HepG2 (cell line): Measurements from ENCODE around the gene POFUT2. TPM values are rescaled to one million over a fixed set of nuclear protein-coding genes. Genes with fewer than 3 reads are reported as not detected.

Experiments
- ELF4 ChIP-seq: sonication (generic); formaldehyde crosslinking; IDR thresholded peaks from 2 replicates; pipeline ENCODE4 v1.5.0; 2020; ENCODE audit warnings: missing genetic modification reagents, mild to moderate bottlenecking, moderate library complexity, borderline replicate concordance
- FOXC1 ChIP-seq: sonication (generic); formaldehyde crosslinking; IDR thresholded peaks from 2 replicates; pipeline ENCODE4 v1.8.0; 2022; ENCODE audit warnings: mild to moderate bottlenecking, missing genetic modification reagents, borderline replicate concordance
- HMG20A ChIP-seq: IDR thresholded peaks from 2 replicates; pipeline ENCODE4 v1.6.1; 2016; ENCODE audit warnings: borderline replicate concordance
- JUND ChIP-seq: sonication (generic); formaldehyde crosslinking; IDR thresholded peaks from 2 replicates; pipeline ENCODE4 v1.8.0; 2022; ENCODE audit warnings: mild to moderate bottlenecking, missing genetic modification reagents
- KDM5A ChIP-seq: fragments of 200-600 bp; sonication (generic); IDR thresholded peaks from 2 replicates; pipeline ENCODE4 v1.7.0; 2018; ENCODE audit warnings: antibody characterized with exemption, mild to moderate bottlenecking, low read length, borderline replicate concordance
- MEF2D ChIP-seq: sonication (generic); formaldehyde crosslinking; IDR thresholded peaks from 2 replicates; pipeline ENCODE4 v1.5.1; 2020; ENCODE audit warnings: mild to moderate bottlenecking, missing genetic modification reagents
- RBFOX2 ChIP-seq: fragments of 200-400 bp; formaldehyde crosslinking; IDR thresholded peaks from 2 replicates; pipeline ENCODE4 v1.6.1; 2017; ENCODE audit warnings: low read depth, mild to moderate bottlenecking, low read length
- RXRB ChIP-seq: IDR thresholded peaks from 2 replicates; pipeline ENCODE4 v1.6.1; 2016; ENCODE audit warnings: borderline replicate concordance, missing genetic modification reagents, missing compliant biosample characterization
- SIX4 ChIP-seq: sonication (generic); formaldehyde crosslinking; IDR thresholded peaks from 2 replicates; pipeline ENCODE4 v1.4.0; 2020; ENCODE audit warnings: missing genetic modification reagents
- SMAD3 ChIP-seq: sonication (generic); formaldehyde crosslinking; IDR thresholded peaks from 2 replicates; pipeline ENCODE4 v1.4.0; 2020; ENCODE audit warnings: missing genetic modification reagents
- SRSF4 ChIP-seq: fragments of 200-400 bp; formaldehyde crosslinking; IDR thresholded peaks from one replicate; pipeline ENCODE4 v1.6.1; 2018; ENCODE audit warnings: mild to moderate bottlenecking, low read depth, low read length, moderate library complexity; ENCODE audit not compliant: poor library complexity, severe bottlenecking
- ZNF367 ChIP-seq: sonication (generic); formaldehyde crosslinking; IDR thresholded peaks from 2 replicates; pipeline ENCODE4 v1.4.0; 2020; ENCODE audit warnings: missing genetic modification reagents, borderline replicate concordance
- ZNF543 ChIP-seq: sonication (generic); formaldehyde crosslinking; IDR thresholded peaks from 2 replicates; pipeline ENCODE4 v1.4.0; 2020; ENCODE audit warnings: mild to moderate bottlenecking, missing genetic modification reagents
- ZNF660 ChIP-seq: sonication (generic); formaldehyde crosslinking; IDR thresholded peaks from 2 replicates; pipeline ENCODE4 v1.5.1; 2020; ENCODE audit warnings: mild to moderate bottlenecking, low read depth, missing genetic modification reagents, borderline replicate concordance
- ZNF737 ChIP-seq: sonication (generic); formaldehyde crosslinking; IDR thresholded peaks from 2 replicates; pipeline ENCODE4 v1.5.0; 2020; ENCODE audit warnings: missing genetic modification reagents, mild to moderate bottlenecking, borderline replicate concordance
- ZNF75D ChIP-seq: sonication (generic); formaldehyde crosslinking; IDR thresholded peaks from 2 replicates; pipeline ENCODE4 v1.8.1; 2023; ENCODE audit warnings: missing genetic modification reagents, mild to moderate bottlenecking, borderline replicate concordance
- ZNF816 ChIP-seq: sonication (generic); formaldehyde crosslinking; IDR thresholded peaks from 2 replicates; pipeline ENCODE4 v1.8.0; 2022; ENCODE audit warnings: missing genetic modification reagents, mild to moderate bottlenecking, borderline replicate concordance
- polyA plus RNA-seq, 8 experiments: library from polyadenylated mRNA; depleted of rRNA in 3 of 8; stranded (reverse) in 7 of 8; unstranded in 1 of 8; fragments of >200 nt; fragmentation: Illumina TruSeq in 4 of 8; extraction: Trizol in 4 of 8; gene quantifications; 2 replicates each; pipeline versions ENCODE4 v1.2.1 to v1.2.3, GENCODE V29; 2011 to 2016; ENCODE audit warnings: low read depth in 4 of 8, missing spikeins in 1 of 8, mixed read lengths in 1 of 8; ENCODE audit not compliant: insufficient read depth in 1 of 8
- total RNA-seq, 5 experiments: library from RNA; depleted of rRNA; stranded (reverse); fragments of >200 nt; fragmentation: Illumina TruSeq; extraction: Trizol; gene quantifications; 2 replicates each; pipeline ENCODE4 v1.2.3, GENCODE V29; 2016; ENCODE audit warnings: low read depth in 1 of 5
- TF ChIP-seq, protein P1 (sequence below): sonication (generic); formaldehyde crosslinking; IDR thresholded peaks from 2 replicates; pipeline ENCODE4 v1.5.1; 2020; ENCODE audit warnings: missing genetic modification reagents, mild to moderate bottlenecking, borderline replicate concordance
- TF ChIP-seq, protein P2 (sequence below): sonication (generic); formaldehyde crosslinking; IDR thresholded peaks from 2 replicates; pipeline ENCODE4 v1.4.0; 2020; ENCODE audit warnings: missing genetic modification reagents
- TF ChIP-seq, protein P3 (sequence below): sonication (generic); formaldehyde crosslinking; IDR thresholded peaks from 2 replicates; pipeline ENCODE4 v1.8.0; 2022; ENCODE audit warnings: mild to moderate bottlenecking, missing genetic modification reagents; ENCODE audit not compliant: insufficient replicate concordance

The POFUT2 gene
- total and polyA plus RNA-seq, 2 of the 13 experiments (the other 11 are each of a cell fraction or from before 2014, with no cell fraction given), result 22.8 to 24.0 TPM

DNA sequence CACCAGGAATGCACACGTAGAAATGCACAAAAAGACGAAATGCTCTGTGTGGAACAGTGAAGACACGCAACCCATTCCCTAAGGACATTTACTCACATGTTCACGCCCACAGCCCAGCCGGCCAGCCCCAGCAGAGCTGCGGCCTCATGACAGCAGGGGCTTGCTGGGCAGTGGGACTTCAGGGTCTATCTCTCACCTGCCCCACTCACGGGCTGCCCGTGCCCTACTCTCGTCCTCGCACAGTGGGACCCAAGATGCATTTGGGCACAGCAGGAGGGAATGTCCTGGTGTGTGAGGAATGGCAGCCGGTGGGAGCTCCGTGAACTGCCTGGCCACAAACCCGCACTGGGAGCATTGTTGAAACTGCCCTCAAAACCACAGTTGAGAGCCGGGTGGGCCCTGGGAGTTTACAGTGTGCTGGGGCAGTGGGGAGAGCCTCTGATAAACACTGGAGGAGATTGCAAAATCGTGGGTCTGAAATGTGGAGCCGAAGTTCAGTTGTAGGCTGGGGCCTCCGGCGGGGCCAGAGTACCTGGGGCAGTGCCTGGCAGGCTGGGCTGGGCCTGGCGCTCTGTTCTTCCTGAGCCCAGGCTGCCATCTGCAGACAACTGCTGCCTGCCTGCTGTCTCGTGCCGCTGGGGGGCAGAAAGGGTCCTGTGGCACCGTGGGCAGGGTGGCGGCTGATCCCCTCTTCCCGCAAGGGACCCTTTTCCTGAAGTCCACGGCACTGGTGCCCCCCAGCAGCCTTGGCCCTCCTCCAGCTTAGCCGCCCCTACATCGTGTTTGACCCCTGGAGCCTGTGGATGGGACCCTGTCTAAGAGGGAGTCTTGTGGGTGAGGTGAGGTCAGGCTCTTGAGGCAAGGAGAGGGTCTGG, 20.7 kb upstream of the POFUT2 start (continued):
- TF ChIP-seq, protein P1, sequence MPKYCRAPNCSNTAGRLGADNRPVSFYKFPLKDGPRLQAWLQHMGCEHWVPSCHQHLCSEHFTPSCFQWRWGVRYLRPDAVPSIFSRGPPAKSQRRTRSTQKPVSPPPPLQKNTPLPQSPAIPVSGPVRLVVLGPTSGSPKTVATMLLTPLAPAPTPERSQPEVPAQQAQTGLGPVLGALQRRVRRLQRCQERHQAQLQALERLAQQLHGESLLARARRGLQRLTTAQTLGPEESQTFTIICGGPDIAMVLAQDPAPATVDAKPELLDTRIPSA, result no peak
- TF ChIP-seq JUND (no peak; the same call in 1 of the 2 replicates), ELF4 (CRISPR knock-in tag) (no peak), KDM5A (no peak), FOXC1 (CRISPR knock-in tag) (peak; percentile 85), RXRB (CRISPR knock-in tag) (peak; percentile 74), ZNF816 (CRISPR knock-in tag) (no peak), RBFOX2 (peak; percentile 79), ZNF737 (CRISPR knock-in tag) (no peak; the same call in 1 of the 2 replicates), SIX4 (CRISPR knock-in tag) (no peak), ZNF367 (CRISPR knock-in tag) (no peak), ZNF543 (CRISPR knock-in tag) (peak; percentile 89; the same call in 1 of the 2 replicates), SMAD3 (peak; percentile 41; the same call in 1 of the 2 replicates), ZNF75D (CRISPR knock-in tag) (no peak), HMG20A (peak; percentile 55; the same call in 1 of the 2 replicates), SRSF4 (no peak), ZNF660 (CRISPR knock-in tag) (no peak), MEF2D (CRISPR knock-in tag) (no peak)
- TF ChIP-seq, protein P2, sequence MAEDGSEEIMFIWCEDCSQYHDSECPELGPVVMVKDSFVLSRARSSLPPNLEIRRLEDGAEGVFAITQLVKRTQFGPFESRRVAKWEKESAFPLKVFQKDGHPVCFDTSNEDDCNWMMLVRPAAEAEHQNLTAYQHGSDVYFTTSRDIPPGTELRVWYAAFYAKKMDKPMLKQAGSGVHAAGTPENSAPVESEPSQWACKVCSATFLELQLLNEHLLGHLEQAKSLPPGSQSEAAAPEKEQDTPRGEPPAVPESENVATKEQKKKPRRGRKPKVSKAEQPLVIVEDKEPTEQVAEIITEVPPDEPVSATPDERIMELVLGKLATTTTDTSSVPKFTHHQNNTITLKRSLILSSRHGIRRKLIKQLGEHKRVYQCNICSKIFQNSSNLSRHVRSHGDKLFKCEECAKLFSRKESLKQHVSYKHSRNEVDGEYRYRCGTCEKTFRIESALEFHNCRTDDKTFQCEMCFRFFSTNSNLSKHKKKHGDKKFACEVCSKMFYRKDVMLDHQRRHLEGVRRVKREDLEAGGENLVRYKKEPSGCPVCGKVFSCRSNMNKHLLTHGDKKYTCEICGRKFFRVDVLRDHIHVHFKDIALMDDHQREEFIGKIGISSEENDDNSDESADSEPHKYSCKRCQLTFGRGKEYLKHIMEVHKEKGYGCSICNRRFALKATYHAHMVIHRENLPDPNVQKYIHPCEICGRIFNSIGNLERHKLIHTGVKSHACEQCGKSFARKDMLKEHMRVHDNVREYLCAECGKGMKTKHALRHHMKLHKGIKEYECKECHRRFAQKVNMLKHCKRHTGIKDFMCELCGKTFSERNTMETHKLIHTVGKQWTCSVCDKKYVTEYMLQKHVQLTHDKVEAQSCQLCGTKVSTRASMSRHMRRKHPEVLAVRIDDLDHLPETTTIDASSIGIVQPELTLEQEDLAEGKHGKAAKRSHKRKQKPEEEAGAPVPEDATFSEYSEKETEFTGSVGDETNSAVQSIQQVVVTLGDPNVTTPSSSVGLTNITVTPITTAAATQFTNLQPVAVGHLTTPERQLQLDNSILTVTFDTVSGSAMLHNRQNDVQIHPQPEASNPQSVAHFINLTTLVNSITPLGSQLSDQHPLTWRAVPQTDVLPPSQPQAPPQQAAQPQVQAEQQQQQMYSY (CRISPR knock-in tag), result no peak; the same call in 1 of the 2 replicates
- TF ChIP-seq, protein P3, sequence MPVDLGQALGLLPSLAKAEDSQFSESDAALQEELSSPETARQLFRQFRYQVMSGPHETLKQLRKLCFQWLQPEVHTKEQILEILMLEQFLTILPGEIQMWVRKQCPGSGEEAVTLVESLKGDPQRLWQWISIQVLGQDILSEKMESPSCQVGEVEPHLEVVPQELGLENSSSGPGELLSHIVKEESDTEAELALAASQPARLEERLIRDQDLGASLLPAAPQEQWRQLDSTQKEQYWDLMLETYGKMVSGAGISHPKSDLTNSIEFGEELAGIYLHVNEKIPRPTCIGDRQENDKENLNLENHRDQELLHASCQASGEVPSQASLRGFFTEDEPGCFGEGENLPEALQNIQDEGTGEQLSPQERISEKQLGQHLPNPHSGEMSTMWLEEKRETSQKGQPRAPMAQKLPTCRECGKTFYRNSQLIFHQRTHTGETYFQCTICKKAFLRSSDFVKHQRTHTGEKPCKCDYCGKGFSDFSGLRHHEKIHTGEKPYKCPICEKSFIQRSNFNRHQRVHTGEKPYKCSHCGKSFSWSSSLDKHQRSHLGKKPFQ (CRISPR knock-in tag), result peak; percentile 86
